ENCODE measurements around the gene BCL6B.

BCL6B gene

DNA sequence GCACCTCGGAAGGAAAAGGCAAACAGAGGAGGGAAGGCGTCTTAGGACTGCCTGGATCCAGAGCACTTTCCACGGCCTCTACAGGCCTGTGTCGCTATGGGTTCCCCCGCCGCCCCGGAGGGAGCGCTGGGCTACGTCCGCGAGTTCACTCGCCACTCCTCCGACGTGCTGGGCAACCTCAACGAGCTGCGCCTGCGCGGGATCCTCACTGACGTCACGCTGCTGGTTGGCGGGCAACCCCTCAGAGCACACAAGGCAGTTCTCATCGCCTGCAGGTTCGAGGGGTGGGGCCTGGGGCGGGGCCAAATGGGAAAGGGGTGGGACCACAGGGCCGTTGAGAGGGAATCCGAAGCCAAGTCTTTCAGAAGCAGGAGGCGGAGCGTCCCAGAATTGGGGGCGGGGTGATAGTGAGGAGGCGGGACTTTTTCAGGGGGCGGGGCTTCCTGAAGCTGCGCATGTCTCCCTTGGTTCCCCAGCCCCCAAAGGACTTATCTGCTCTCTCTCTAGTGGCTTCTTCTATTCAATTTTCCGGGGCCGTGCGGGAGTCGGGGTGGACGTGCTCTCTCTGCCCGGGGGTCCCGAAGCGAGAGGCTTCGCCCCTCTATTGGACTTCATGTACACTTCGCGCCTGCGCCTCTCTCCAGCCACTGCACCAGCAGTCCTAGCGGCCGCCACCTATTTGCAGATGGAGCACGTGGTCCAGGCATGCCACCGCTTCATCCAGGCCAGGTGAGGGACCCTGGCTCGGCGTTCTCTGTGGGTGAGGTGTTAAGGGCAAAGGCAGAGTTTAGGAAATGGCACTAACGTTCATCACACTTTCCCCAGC, 939 bp downstream of the BCL6B start:
- no peak for DNase-seq (ENCODE audit: low read depth)
- H3K4me3 ChIP-seq (ENCODE audit: low read depth, low read length), result no peak overlapping the region
- TF ChIP-seq, protein P1, sequence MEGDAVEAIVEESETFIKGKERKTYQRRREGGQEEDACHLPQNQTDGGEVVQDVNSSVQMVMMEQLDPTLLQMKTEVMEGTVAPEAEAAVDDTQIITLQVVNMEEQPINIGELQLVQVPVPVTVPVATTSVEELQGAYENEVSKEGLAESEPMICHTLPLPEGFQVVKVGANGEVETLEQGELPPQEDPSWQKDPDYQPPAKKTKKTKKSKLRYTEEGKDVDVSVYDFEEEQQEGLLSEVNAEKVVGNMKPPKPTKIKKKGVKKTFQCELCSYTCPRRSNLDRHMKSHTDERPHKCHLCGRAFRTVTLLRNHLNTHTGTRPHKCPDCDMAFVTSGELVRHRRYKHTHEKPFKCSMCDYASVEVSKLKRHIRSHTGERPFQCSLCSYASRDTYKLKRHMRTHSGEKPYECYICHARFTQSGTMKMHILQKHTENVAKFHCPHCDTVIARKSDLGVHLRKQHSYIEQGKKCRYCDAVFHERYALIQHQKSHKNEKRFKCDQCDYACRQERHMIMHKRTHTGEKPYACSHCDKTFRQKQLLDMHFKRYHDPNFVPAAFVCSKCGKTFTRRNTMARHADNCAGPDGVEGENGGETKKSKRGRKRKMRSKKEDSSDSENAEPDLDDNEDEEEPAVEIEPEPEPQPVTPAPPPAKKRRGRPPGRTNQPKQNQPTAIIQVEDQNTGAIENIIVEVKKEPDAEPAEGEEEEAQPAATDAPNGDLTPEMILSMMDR (IDR thresholded peaks at IDR 0.05; ENCODE audit: control insufficient read depth, extremely low read depth, insufficient read depth), result no peak

DNA sequence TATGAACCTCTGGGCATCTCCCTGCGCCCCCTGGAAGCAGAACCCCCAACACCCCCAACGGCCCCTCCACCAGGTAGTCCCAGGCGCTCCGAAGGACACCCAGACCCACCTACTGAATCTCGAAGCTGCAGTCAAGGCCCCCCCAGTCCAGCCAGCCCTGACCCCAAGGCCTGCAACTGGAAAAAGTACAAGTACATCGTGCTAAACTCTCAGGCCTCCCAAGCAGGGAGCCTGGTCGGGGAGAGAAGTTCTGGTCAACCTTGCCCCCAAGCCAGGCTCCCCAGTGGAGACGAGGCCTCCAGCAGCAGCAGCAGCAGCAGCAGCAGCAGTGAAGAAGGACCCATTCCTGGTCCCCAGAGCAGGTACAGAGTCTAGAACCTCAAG, 1.5 kb downstream of the BCL6B start:
- no peak for DNase-seq (ENCODE audit: low read depth)
- TF ChIP-seq, protein P1 (IDR thresholded peaks at IDR 0.05; ENCODE audit: control insufficient read depth, extremely low read depth, insufficient read depth), result no peak
- H3K4me3 ChIP-seq (ENCODE audit: low read depth, low read length), result no peak overlapping the region

DNA sequence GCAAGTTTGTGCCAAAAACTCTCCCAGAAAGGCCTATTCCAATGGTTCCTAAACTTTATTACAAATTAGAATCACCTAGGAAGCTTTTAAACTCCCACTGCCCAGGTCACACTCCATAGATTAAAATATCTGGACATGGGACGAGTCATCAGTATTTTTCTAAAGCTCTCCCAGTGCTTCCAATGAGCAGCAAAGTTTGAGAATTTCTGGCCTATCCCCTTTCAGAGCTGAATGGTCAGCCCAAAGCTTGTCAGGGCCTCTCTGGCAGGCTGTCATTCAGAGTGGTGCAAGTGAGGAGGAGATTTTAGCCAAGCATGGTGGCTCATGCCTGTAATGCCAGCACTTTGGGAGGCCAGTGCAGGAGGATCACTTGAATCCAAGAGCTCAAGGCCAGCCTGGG, 2.4 kb downstream of the BCL6B start:
- no peak overlapping the region for H3K4me3 ChIP-seq (ENCODE audit: low read depth, low read length)
- TF ChIP-seq, protein P1 (IDR thresholded peaks at IDR 0.05; ENCODE audit: control insufficient read depth, extremely low read depth, insufficient read depth), result no peak
- no peak for DNase-seq (ENCODE audit: low read depth)

DNA sequence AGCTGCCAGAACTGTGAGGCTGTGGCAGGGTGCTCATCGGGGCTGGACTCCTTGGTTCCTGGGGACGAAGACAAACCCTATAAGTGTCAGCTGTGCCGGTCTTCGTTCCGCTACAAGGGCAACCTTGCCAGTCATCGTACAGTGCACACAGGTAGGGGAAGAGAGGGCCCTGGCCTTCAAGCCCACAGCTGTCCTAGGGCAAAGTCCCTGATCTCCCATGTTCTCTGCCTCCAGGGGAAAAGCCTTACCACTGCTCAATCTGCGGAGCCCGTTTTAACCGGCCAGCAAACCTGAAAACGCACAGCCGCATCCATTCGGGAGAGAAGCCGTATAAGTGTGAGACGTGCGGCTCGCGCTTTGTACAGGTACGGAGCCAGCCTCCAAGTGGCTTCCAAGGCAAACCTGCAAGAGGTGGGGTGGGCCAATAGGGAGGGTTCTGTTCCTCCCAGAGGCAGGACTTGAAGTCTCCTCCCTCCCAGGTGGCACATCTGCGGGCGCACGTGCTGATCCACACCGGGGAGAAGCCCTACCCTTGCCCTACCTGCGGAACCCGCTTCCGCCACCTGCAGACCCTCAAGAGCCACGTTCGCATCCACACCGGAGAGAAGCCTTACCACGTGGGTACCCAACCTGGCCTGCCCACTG, 3.7 kb downstream of the BCL6B start:
- no peak for DNase-seq (ENCODE audit: low read depth)
- H3K4me3 ChIP-seq (ENCODE audit: low read depth, low read length), result no peak overlapping the region
- TF ChIP-seq, protein P1 (IDR thresholded peaks at IDR 0.05; ENCODE audit: control insufficient read depth, extremely low read depth, insufficient read depth), result no peak

DNA sequence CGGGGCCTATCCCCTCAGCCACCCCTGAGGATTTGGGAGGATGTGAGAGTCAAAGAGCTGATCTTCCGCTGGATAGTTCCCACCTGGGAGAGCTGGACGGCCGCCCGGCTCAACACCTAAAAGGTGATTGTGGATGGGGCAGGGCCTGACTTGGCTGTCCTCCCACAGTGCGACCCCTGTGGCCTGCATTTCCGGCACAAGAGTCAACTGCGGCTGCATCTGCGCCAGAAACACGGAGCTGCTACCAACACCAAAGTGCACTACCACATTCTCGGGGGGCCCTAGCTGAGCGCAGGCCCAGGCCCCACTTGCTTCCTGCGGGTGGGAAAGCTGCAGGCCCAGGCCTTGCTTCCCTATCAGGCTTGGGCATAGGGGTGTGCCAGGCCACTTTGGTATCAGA, 4.5 kb downstream of the BCL6B start:
- no peak overlapping the region for H3K4me3 ChIP-seq (ENCODE audit: low read depth, low read length)
- DNase-seq (ENCODE audit: low read depth), result no peak
- TF ChIP-seq, protein P1 (IDR thresholded peaks at IDR 0.05; ENCODE audit: control insufficient read depth, extremely low read depth, insufficient read depth), result no peak

DNA sequence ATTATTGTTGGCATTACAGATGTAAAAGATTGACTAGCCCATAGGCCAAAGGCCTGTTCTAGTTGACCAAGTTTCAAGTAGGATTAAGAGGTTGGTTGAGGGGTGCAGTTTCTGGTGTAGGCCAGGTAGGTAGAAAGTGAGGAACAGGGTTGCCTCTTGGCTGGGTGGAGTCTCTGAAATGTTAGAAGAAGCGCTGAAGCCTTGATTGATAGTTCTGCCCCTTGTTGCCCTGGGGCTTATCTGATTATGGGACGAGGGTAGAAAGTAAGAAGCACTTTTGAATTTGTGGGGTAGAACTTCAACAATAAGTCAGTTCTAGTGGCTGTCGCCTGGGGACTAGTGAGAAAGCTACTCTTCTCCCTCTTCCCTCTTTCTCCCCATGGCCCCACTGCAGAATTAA, 6.2 kb downstream of the BCL6B start:
- TF ChIP-seq, protein P1 (IDR thresholded peaks at IDR 0.05; ENCODE audit: control insufficient read depth, extremely low read depth, insufficient read depth), result no peak
- no peak for DNase-seq (ENCODE audit: low read depth)
- H3K4me3 ChIP-seq (ENCODE audit: low read depth, low read length), result no peak overlapping the region
